GM21576 (cell line): ENCODE data around the gene UBE2E2.

Experiments
- ATAC-seq: cut with Tn5 transposase; IDR thresholded peaks from one replicate; pipeline ENCODE4 v1.9.1; 2021; ENCODE audit warnings: mild to moderate bottlenecking, moderate library complexity; ENCODE audit not compliant: unreplicated experiment

The UBE2E2 gene

DNA sequence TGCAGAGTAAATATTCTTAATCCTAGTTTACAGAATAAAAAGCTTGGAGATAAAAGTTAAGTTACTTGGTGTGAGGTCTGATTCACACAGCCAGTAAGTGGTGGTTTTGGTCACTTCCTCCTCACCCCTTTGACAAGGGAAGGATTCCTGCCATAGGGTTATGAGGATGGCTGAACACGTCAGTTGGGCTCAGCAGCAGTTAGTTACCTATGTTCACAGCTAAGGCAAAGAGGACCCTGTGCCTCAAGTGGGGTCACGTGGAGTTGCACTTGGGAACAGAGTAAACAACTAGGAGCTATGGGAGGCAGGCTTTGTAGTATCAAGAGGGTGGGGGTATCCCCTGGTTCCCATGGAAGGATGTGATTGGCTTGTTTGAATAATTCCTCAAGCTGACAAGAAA lies 232.2 kb downstream of the UBE2E2 start:
- no peak for ATAC-seq

- ATAC-seq, result no peak
Measured at GRCh38 chr3:23435904-23436303, 232.8 kb downstream of the UBE2E2 start.

DNA sequence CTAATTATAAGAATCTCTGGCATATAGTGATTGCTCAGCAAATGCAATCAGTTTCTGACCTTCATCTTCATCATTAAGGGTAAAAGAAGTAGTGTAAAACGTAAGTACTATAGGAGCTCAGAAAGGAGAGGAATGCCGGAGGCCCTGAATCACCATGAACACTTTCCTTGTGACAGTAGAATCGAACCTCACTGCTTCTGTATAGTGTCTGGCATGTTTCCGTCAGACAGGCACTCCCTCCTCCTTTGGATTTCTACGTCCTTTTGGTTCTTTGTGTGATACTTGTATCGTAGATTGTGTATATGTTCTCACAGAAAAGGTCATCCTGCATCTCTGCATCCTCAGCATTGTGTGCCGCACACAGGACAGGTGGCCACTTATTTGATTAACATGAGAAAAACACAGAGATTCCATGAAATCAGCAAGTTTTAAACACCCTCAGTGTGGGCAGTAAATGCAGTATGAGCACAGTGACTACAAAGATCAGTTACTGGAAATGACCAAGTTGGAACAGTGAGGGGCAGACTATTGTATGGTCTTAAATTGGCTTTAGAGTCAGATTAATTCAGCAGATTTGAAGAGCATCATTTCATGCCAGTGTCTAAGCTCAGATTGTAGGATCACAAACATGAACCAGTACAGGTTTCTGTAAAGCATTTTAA lies 234.5 kb downstream of the UBE2E2 start:
- no peak for ATAC-seq

GRCh38 chr3:23438657-23439056 lies 235.5 kb downstream of the UBE2E2 start:
- no peak for ATAC-seq

DNA sequence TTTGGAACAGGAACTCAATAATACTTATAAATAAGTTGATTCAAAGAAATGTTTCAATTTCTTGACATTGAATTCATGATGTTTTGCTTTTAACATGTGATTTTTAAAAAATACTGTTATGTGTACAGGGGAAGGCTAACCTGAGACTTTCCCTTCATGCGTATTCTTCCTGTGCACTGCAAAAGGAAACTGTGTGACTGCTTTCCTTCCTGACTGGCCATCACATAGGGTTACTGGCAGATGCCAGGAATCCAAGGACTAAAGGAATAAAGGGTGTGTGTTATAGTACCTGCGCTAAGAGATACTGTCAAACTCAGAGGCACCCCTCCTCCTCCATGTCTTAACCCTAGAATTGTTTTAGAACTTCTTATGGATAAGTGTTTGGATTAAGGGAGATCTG lies 236.0 kb downstream of the UBE2E2 start:
- no peak for ATAC-seq

DNA sequence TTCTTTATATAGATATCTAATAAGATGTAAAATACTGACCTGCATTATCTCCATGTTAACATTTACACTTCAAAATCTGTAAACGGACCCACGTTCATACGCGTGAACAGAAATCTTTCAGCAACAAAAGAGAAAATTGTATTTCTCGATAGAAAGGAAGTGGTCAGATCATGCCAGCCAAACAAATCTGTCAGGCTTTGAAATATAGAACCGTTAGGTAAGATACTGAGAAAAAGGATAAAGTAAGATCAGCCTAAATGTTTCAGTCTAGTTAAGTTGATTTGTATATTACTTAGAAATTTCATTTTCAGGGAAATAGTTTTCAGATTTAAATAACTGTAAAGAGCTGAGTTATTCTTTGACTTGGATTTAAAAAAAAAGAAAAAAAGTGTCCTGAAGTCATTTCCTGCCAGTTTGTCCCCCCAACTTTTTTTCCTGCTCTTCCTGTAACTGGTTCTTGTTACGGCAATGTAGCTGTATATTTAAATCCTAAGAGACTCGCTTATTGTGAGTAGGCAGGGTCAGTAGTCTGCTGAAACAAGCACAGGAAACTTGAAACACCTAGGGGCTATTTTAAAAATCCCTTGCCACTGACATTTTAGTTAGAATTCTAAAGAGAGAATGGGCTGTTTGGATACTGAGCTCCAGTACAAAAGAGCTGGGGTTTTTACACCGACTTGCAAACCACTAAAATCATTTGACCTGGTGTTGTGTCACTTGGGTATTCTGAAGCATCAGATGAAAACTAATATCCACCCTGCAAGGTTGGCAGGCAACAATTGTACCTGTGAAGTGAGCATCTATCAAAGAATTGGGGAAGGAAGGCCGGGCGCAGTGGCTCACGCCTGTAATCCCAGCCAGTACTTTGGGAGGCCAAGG lies 237.5 kb downstream of the UBE2E2 start:
- no peak for ATAC-seq

- ATAC-seq, result peak; percentile 50
Measured at GRCh38 chr3:23442598-23443383, 239.7 kb downstream of the UBE2E2 start.

GRCh38 chr3:23444386-23444785 lies 241.3 kb downstream of the UBE2E2 start:
- no peak for ATAC-seq

GRCh38 chr3:23446301-23446700 lies 243.2 kb downstream of the UBE2E2 start:
- ATAC-seq, result no peak

DNA sequence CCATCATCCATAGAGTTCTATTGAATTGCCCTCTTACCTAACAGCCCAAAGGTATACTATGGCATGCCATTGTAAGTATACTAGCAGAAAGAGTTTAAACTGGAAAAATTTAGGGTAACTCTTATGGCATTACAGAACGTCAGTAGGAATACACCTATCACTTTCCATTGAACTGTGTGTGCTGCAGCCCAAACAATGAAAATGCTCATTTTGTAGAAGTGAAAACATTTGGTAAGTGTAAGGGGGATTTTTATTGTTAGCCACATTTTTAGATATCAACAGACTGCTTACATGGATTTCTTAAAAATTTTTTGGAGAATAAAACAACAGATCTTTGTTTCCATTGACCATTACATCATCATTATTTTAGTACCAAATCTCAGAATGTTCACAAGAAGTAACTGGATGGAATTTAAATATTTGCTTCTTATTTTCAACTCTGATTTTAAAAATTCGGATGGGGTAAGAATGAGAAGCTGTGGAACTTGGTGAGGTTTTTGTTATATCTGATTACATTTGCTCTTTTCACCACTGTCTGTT lies 245.9 kb downstream of the UBE2E2 start:
- ATAC-seq, result no peak

DNA sequence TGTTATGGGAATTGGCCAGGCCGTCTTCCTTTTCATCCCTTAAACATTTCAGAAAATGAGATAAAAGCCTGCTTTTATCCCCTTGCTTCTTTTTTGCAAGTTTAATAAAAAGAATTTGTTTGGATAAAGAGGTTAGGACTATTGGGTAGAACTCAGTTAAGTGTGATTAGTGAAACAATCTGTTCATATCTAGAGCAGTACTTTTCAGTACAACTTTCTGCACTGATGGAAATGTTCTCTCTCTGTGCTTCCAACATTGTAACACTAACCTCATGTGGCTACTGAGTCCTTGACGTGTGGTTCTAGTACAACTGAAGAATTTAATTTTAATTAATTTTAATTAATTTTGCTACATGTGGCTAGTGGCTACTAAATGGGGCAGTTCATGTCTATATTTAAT lies 246.9 kb downstream of the UBE2E2 start:
- no peak for ATAC-seq

- ATAC-seq, result no peak
Measured at GRCh38 chr3:23450806-23451205, 247.7 kb downstream of the UBE2E2 start.

GRCh38 chr3:23452408-23452807 lies 249.3 kb downstream of the UBE2E2 start:
- ATAC-seq, result no peak

- ATAC-seq, result no peak
Measured at GRCh38 chr3:23455084-23455483, 252.0 kb downstream of the UBE2E2 start.

DNA sequence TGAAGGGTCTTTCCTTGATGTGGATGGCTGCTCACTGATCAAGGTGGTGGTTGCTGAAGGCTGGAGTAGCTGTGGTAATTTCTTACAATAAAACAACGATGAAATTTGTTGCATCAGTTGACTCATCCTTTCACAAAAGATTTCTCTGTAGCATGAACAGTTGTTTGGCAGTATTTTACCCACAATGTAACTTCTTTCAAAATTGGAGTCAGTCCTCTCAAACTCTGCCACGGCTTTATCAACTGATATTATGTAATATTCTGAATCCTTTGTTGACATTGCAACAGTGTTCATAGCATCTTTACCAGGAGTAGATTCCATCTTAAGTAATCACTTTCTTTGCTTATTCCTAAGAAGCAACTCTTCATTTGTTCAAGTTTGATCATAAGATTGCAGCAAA lies 252.6 kb downstream of the UBE2E2 start:
- ATAC-seq, result no peak

GRCh38 chr3:23457697-23458096 lies 254.6 kb downstream of the UBE2E2 start:
- ATAC-seq, result no peak

GRCh38 chr3:23459465-23459864 lies 256.3 kb downstream of the UBE2E2 start:
- no peak for ATAC-seq

GRCh38 chr3:23459889-23460546 lies 256.9 kb downstream of the UBE2E2 start:
- no peak for ATAC-seq

- no peak for ATAC-seq
Measured at GRCh38 chr3:23461069-23461468, 257.9 kb downstream of the UBE2E2 start.

GRCh38 chr3:23463791-23464190 lies 260.7 kb downstream of the UBE2E2 start:
- no peak for ATAC-seq

DNA sequence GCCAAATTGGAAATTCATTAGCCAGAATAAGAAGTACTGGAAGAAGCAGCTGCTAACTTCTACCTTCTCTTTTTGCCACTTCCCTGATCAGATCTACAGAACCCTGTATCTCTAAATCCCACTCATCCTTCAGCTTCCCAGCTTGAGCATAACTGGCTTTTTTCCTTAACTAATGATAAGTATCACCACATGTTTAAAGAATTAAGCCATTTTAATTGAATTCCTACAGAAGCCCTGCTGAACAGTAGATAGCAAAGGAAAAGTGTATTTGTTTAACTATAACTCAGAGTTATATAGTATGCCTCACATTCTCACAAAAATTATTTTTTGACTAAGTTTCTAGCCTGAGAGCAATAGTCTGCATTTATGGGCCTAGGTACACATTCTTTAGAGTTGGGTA lies 262.4 kb downstream of the UBE2E2 start:
- ATAC-seq, result no peak
